Type B pancreatic cell (in vitro differentiated cells): ENCODE results near the gene OGFOD3. TPM values are rescaled to one million over a fixed set of nuclear protein-coding genes. Genes with fewer than 3 reads are reported as not detected.

ENCODE experiments used
- DNase-seq: peaks from one replicate; pipeline ENCODE4 v3.0.0; 2021; ENCODE audit warnings: mixed read lengths; ENCODE audit not compliant: unreplicated experiment; ENCODE audit errors: extremely low spot score
- H3K27ac Mint-ChIP-seq: 2 replicates; pipeline ENCODE4 v1.8.0; 2021; ENCODE audit warnings: mild to moderate bottlenecking, mixed read lengths
- H3K27me3 Mint-ChIP-seq: 2 replicates; pipeline ENCODE4 v1.8.0; 2021; ENCODE audit warnings: mixed read lengths
- H3K36me3 Mint-ChIP-seq: 2 replicates; pipeline ENCODE4 v1.8.0; 2021; ENCODE audit warnings: mixed read lengths
- H3K4me1 Mint-ChIP-seq: one replicate; pipeline ENCODE4 v1.8.0; 2021; ENCODE audit warnings: mixed read lengths; ENCODE audit not compliant: unreplicated experiment
- H3K4me3 Mint-ChIP-seq: 2 replicates; pipeline ENCODE4 v1.8.0; 2021; ENCODE audit warnings: mild to moderate bottlenecking, mixed read lengths
- H3K9me3 Mint-ChIP-seq: 2 replicates; pipeline ENCODE4 v1.8.0; 2021; ENCODE audit warnings: mixed read lengths
- total RNA-seq: library from RNA; stranded (reverse); gene quantifications from 2 replicates; pipeline ENCODE4 v1.2.1, GENCODE V29; 2021; ENCODE audit warnings: low replicate concordance
- TF ChIP-seq, protein P1 (sequence below): fragments of 200-600 bp; sonication (generic); conservative IDR thresholded peaks from 2 replicates; pipeline ENCODE4 v1.5.0; 2021; ENCODE audit warnings: antibody characterized with exemption, mild to moderate bottlenecking

OGFOD3 gene
- total RNA-seq, 1 donor from 2014 or later, result 31.6 TPM

DNA sequence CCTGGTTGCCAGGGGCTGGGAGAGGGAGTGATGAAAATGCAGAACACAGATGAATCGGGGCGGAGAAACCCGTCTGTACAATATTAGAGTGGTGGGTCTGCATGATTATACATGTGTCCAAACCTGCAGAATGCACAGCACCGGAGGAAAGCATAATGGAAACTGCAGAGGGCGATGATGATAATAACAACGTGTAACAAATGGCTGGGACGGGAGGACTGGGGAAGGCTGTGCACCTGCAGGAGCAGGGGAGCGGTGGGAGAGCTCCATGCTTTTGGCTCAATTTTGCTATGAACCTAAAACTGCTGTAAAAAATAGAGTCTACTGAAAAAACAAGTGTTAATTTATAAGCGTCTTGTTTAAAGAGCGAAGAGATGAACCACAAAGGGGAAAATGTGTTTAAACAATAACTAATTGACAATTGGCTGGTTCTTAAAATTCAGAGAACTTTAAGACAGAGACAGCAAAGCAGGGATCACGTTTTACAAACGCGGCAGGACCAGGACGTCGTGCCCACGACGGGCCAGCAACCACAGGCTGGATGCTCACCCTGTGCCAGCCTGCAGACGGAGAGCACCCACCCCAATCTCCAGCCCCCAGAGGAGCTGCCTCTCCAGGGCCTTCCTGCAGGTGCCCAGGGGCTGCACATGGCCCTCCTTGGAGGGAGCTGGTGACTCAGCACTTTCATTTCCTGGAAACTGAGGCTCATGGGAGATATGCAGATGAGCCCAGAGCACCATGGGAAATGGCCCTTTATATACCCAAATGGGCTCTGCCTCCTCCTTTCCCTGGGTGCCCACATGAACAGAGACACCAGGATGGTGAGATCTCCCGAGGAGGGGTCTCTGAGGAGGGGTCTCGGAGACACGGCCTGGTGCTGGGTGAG is 59.7 kb downstream of the OGFOD3 start, which contains the start of gene TEX19:
TEX19 (plus strand) TSS at position 783 of the 886 bp plus-strand sequence. CDS start 2,904 bp downstream, outside the sequence.
- Mint-ChIP-seq H3K4me3 (no peak within 1 kb of the TSS), H3K9me3 (no peaks in the 10 kb centered on the region)

DNA sequence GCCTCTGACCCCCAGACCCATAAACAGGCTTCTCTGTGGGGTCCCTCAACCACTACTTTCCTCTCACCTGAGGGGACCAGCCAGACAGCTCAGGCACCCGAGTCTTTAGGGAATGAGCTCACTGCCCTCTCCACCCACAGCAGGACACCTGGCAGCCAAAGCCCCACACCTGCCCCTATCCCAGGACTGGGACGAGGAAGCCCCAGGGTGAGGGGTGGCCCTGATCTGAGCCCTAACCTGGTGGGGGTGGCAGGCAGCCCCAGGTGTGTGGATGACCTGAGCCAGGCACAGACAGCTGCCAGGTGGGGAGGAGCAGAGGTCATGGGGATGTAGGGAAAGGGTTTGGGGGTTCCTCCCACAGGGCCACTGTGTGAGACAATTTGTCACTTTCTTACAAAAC is 61.0 kb downstream of the OGFOD3 start:
- TF ChIP-seq, protein P1, sequence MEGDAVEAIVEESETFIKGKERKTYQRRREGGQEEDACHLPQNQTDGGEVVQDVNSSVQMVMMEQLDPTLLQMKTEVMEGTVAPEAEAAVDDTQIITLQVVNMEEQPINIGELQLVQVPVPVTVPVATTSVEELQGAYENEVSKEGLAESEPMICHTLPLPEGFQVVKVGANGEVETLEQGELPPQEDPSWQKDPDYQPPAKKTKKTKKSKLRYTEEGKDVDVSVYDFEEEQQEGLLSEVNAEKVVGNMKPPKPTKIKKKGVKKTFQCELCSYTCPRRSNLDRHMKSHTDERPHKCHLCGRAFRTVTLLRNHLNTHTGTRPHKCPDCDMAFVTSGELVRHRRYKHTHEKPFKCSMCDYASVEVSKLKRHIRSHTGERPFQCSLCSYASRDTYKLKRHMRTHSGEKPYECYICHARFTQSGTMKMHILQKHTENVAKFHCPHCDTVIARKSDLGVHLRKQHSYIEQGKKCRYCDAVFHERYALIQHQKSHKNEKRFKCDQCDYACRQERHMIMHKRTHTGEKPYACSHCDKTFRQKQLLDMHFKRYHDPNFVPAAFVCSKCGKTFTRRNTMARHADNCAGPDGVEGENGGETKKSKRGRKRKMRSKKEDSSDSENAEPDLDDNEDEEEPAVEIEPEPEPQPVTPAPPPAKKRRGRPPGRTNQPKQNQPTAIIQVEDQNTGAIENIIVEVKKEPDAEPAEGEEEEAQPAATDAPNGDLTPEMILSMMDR, result no peak
- H3K4me1 Mint-ChIP-seq, result peaks cover 8% of the 10 kb centered on the region
- peaks cover 9% of the 10 kb centered on the region for H3K27me3 Mint-ChIP-seq
- DNase-seq, result no peak
- no peak overlapping the region for H3K4me3 Mint-ChIP-seq
- H3K9me3 Mint-ChIP-seq, result no peaks in the 10 kb centered on the region
- no peaks in the 10 kb centered on the region for H3K36me3 Mint-ChIP-seq
- H3K27ac Mint-ChIP-seq, result no peak overlapping the region

More for the DNA sequence above, 59.7 kb downstream of the OGFOD3 start, which contains the start of gene TEX19:
- TF ChIP-seq, protein P1, result no peak
- Mint-ChIP-seq H3K36me3 (no peaks in the 10 kb centered on the region), H3K4me1 (peaks cover 8% of the 10 kb centered on the region), H3K27me3 (peaks cover 16% of the 10 kb centered on the region), H3K27ac (no peak within 1 kb of the TSS)
- no peak for DNase-seq

DNA sequence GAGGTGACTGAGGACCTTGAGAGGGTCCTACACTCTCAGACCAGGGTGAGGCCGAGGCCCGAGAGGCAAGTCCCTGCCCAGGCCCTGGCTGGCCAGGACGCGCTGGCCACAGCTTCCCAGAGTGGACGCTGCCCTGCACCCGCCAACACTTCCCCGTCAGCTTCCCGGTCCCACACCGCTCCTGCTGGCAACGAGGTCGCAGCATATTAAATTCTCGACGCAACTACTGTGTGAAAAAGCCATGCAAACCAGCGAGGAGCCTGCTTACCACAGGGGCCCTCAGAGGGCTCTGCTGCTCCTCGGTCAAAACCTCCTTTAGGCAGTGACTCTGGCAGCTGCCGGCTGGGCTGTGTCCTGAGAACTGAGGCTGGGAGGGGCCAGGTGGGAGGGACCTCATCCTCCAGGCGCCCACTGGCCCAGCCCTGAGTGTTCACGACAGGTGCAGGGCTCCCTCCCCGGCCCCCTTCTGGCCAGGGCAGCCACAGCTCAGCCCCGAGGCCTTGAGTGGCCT is 61.5 kb downstream of the OGFOD3 start:
- Mint-ChIP-seq H3K4me1 (peaks cover 8% of the 10 kb centered on the region), H3K27me3 (peaks cover 8% of the 10 kb centered on the region), H3K27ac (no peak overlapping the region), H3K4me3 (no peak overlapping the region), H3K36me3 (no peaks in the 10 kb centered on the region), H3K9me3 (no peaks in the 10 kb centered on the region)
- no peak for DNase-seq
- TF ChIP-seq, protein P1, result no peak

DNA sequence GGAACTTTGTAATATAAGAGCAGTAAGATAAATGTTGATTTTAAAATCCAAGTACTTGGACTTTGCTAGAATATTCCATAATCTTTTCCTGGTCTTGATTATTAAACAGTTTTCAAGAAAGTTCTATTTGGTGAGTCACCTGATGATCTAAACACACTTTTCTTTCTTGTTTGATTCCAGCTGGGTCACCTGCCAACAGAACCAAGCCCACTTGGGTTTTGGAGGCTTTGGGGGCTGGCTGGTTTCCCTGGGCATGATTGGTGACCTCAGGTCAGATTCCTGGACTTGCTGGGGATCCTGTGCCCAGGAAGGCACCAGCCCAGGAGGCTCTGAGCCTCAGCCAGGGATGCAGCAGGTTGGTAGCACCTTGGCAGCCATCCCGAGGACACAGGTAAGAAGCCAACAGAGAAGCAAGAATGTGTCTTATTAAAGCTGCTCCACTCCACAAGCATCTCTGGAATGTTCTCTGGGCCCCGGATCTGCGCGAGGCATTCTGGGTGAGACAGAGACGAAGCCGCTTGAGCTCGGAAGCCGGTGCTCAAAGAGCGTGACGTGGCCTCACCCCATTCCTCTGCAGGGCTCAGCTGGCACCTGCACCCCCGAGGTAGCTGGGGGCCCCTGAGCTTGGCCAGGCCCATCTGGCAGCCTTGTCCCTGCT is 62.5 kb downstream of the OGFOD3 start:
- peaks cover 6% of the 10 kb centered on the region for H3K27me3 Mint-ChIP-seq
- H3K4me1 Mint-ChIP-seq, result peaks cover 8% of the 10 kb centered on the region
- DNase-seq, result no peak
- TF ChIP-seq, protein P1, result no peak
- H3K36me3 Mint-ChIP-seq, result no peaks in the 10 kb centered on the region
- H3K9me3 Mint-ChIP-seq, result no peaks in the 10 kb centered on the region
- H3K27ac Mint-ChIP-seq, result no peak overlapping the region
- no peak overlapping the region for H3K4me3 Mint-ChIP-seq

DNA sequence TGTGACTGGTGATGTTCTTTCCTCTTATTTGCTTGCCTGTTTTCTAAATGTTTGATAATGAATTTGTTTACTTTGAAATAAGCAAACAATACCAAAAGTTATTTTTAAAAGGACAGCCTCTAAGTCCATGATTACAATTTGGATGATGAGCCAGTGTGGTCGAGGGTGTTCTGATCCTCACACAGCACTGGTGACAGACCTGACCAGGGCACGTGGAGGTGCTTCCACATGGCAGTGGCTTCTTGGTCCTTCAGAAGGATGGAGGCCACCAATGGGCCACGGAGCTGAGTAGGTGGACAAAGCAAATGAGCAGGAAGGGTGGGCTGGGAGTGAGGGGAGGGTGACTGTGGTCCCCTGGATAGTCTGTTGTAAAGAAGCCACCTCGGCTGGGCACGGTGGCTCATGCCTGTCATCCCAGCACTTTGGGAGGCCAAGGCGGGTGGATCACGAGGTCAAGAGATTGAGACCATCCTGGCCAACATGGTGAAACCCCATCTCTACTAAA is 63.5 kb downstream of the OGFOD3 start:
- no peaks in the 10 kb centered on the region for H3K9me3 Mint-ChIP-seq
- H3K36me3 Mint-ChIP-seq, result no peaks in the 10 kb centered on the region
- TF ChIP-seq, protein P1, result no peak
- H3K27ac Mint-ChIP-seq, result no peak overlapping the region
- no peak overlapping the region for H3K4me3 Mint-ChIP-seq
- peaks cover 6% of the 10 kb centered on the region for H3K27me3 Mint-ChIP-seq
- no peak for DNase-seq
- H3K4me1 Mint-ChIP-seq, result peaks cover 8% of the 10 kb centered on the region
